ENCODE data around the gene NOP10.

NOP10 gene

GRCh38 chr15:34323217-34323616 is 19.7 kb downstream of the NOP10 start:
- H3K4me3 ChIP-seq (ENCODE audit: low read depth, low read length): no peak overlapping the region
- in situ Hi-C loops (cut with HindIII; ENCODE audit: low sequenced_read_pairs): no loop called here
- TF ChIP-seq CTCF (IDR thresholded peaks at IDR 0.05; ENCODE audit: low read depth, low read length, missing control alignments): no peak
- no peak for DNase-seq (ENCODE audit: low read depth)

- DNase-seq (ENCODE audit: low read depth): peak; percentile 19
- peak overlapping the region; percentile 38 for H3K4me3 ChIP-seq (ENCODE audit: low read depth, low read length)
- TF ChIP-seq CTCF (IDR thresholded peaks at IDR 0.05; ENCODE audit: low read depth, low read length, missing control alignments): no peak
- in situ Hi-C loops (cut with HindIII; ENCODE audit: low sequenced_read_pairs): no loop called here
These were observed 24.5 kb downstream of the NOP10 start for GRCh38 chr15:34318277-34319079.

GRCh38 chr15:34314491-34315490 is 28.1 kb downstream of the NOP10 start:
- DNase-seq (ENCODE audit: low read depth): no peak
- no peak for TF ChIP-seq CTCF (IDR thresholded peaks at IDR 0.05; ENCODE audit: low read depth, low read length, missing control alignments)
- H3K4me3 ChIP-seq (ENCODE audit: low read depth, low read length): no peak overlapping the region
- in situ Hi-C loops (cut with HindIII; ENCODE audit: low sequenced_read_pairs): no loop called here

GRCh38 chr15:34311563-34311962 is 31.4 kb downstream of the NOP10 start:
- no peak for TF ChIP-seq CTCF (IDR thresholded peaks at IDR 0.05; ENCODE audit: low read depth, low read length, missing control alignments)
- no peak overlapping the region for H3K4me3 ChIP-seq (ENCODE audit: low read depth, low read length)
- DNase-seq (ENCODE audit: low read depth): no peak
- in situ Hi-C loops (cut with HindIII; ENCODE audit: low sequenced_read_pairs): no loop called here

- TF ChIP-seq CTCF (IDR thresholded peaks at IDR 0.05; ENCODE audit: low read depth, low read length, missing control alignments): no peak
- H3K4me3 ChIP-seq (ENCODE audit: low read depth, low read length): no peak overlapping the region
- peak; percentile 26 for DNase-seq (ENCODE audit: low read depth)
- in situ Hi-C loops (cut with HindIII; ENCODE audit: low sequenced_read_pairs): no loop called here
These were observed 38.3 kb downstream of the NOP10 start for GRCh38 chr15:34304613-34305012.

GRCh38 chr15:34301058-34301457 is 41.9 kb downstream of the NOP10 start:
- no peak overlapping the region for H3K4me3 ChIP-seq (ENCODE audit: low read depth, low read length)
- in situ Hi-C loops (cut with HindIII; ENCODE audit: low sequenced_read_pairs): no loop called here
- TF ChIP-seq CTCF (IDR thresholded peaks at IDR 0.05; ENCODE audit: low read depth, low read length, missing control alignments): no peak
- no peak for DNase-seq (ENCODE audit: low read depth)
